Liver (tissue), 9 donors: ENCODE measurements around the gene UBE2Q2. TPM values are rescaled to one million over a fixed set of nuclear protein-coding genes. Genes with fewer than 3 reads are reported as not detected.

Experiments used
- DNase-seq: peaks from one replicate; pipeline ENCODE4 v3.0.0-alpha.2; 2017; ENCODE audit warnings: low spot score
- H3K27ac ChIP-seq, 2 donors: one replicate each; pipeline ENCODE4 v1.7.0; 2013; ENCODE audit warnings: inconsistent platforms in 2 of 2, low read length in 2 of 2, control low read depth in 1 of 2, low read depth in 1 of 2, mild to moderate bottlenecking in 1 of 2
- H3K27me3 ChIP-seq, 4 donors: one replicate each; pipeline versions ENCODE4 v1.6.1 to v1.7.0; 2013; ENCODE audit warnings: low read length in 3 of 4, inconsistent platforms in 1 of 4, mild to moderate bottlenecking in 1 of 4, moderate library complexity in 1 of 4; ENCODE audit not compliant: control insufficient read depth in 4 of 4, insufficient read depth in 4 of 4
- H3K36me3 ChIP-seq, 4 donors: one replicate each; pipeline versions ENCODE4 v1.6.1 to v1.7.0; 2013; ENCODE audit warnings: low read length in 3 of 4, mild to moderate bottlenecking in 3 of 4, low read depth in 1 of 4, moderate library complexity in 1 of 4; ENCODE audit not compliant: control insufficient read depth in 4 of 4, insufficient read depth in 3 of 4
- H3K4me1 ChIP-seq, 4 donors: one replicate each; pipeline versions ENCODE4 v1.6.1 to v1.7.0; 2013; ENCODE audit warnings: low read length in 3 of 4, mild to moderate bottlenecking in 3 of 4, moderate library complexity in 1 of 4; ENCODE audit not compliant: control insufficient read depth in 4 of 4, insufficient read depth in 4 of 4
- H3K4me3 ChIP-seq, 3 donors: one replicate each; pipeline versions ENCODE4 v1.6.1 to v1.7.0; 2013; ENCODE audit warnings: low read length in 3 of 3, control low read depth in 1 of 3, low read depth in 1 of 3, mild to moderate bottlenecking in 1 of 3
- H3K9ac ChIP-seq, 2 donors: one replicate each; pipeline ENCODE4 v1.7.0; 2013; ENCODE audit warnings: low read length in 2 of 2, mild to moderate bottlenecking in 2 of 2, moderate library complexity in 2 of 2, control low read depth in 1 of 2, low read depth in 1 of 2
- H3K9me3 ChIP-seq, 4 donors: one replicate each; pipeline versions ENCODE4 v1.6.1 to v1.7.0; 2013; ENCODE audit warnings: low read length in 3 of 4; ENCODE audit not compliant: control insufficient read depth in 4 of 4
- ATF3 ChIP-seq: IDR thresholded peaks from 2 replicates; pipeline ENCODE4 v1.6.1; 2016; ENCODE audit warnings: antibody characterized with exemption
- CTCF ChIP-seq: fragments of 150-350 bp; IDR thresholded peaks from 2 replicates; pipeline ENCODE4 v1.5.1; 2017; ENCODE audit warnings: improper control_type of control experiment, low read depth, low read length; ENCODE audit not compliant: missing input control
- EGR1 ChIP-seq, 2 donors: IDR thresholded peaks; 2 replicates each; pipeline ENCODE4 v1.6.1; 2016 to 2018; ENCODE audit warnings: antibody characterized with exemption in 2 of 2, low read depth in 2 of 2
- FOXA2 ChIP-seq: IDR thresholded peaks from 2 replicates; pipeline ENCODE4 v1.6.1; 2016; ENCODE audit warnings: antibody characterized with exemption
- GABPA ChIP-seq, 2 donors: IDR thresholded peaks in 1 of 2; conservative IDR thresholded peaks in 1 of 2; 2 replicates each; pipeline ENCODE4 v1.6.1; 2016; ENCODE audit warnings: antibody characterized with exemption in 2 of 2, mild to moderate bottlenecking in 1 of 2, moderate library complexity in 1 of 2
- HNF4A ChIP-seq, 2 donors: conservative IDR thresholded peaks; 2 replicates each; pipeline ENCODE4 v1.6.1; 2016; ENCODE audit warnings: antibody characterized with exemption in 2 of 2, mild to moderate bottlenecking in 2 of 2
- HNF4G ChIP-seq: IDR thresholded peaks from 2 replicates; pipeline ENCODE4 v1.6.1; 2016; ENCODE audit warnings: antibody characterized with exemption
- JUND ChIP-seq, 2 donors: IDR thresholded peaks; 2 replicates each; pipeline ENCODE4 v1.6.1; 2016; ENCODE audit warnings: antibody characterized with exemption in 2 of 2
- MAX ChIP-seq: IDR thresholded peaks from 2 replicates; pipeline ENCODE4 v1.6.1; 2016; ENCODE audit warnings: antibody characterized with exemption
- NR2F2 ChIP-seq: IDR thresholded peaks from 2 replicates; pipeline ENCODE4 v1.6.1; 2016; ENCODE audit warnings: antibody characterized with exemption
- RAD21 ChIP-seq, 2 donors: IDR thresholded peaks; 2 replicates each; pipeline ENCODE4 v1.6.1; 2016; ENCODE audit warnings: antibody characterized with exemption in 2 of 2, mild to moderate bottlenecking in 2 of 2
- REST ChIP-seq: IDR thresholded peaks from 2 replicates; pipeline ENCODE4 v1.6.1; 2016; ENCODE audit warnings: antibody characterized with exemption, mild to moderate bottlenecking
- TAF1 ChIP-seq: conservative IDR thresholded peaks from 2 replicates; pipeline ENCODE4 v1.6.1; 2016; ENCODE audit warnings: antibody characterized with exemption, mild to moderate bottlenecking
- YY1 ChIP-seq: IDR thresholded peaks from 2 replicates; pipeline ENCODE4 v1.6.1; 2016; ENCODE audit warnings: antibody characterized with exemption, mild to moderate bottlenecking
- ZBTB33 ChIP-seq: IDR thresholded peaks from 2 replicates; pipeline ENCODE4 v1.6.1; 2016; ENCODE audit warnings: antibody characterized with exemption
- WGBS: extraction: QIAGEN DNeasy Blood & Tissue Kit; methylation state at CpG from one replicate; pipeline ENCODE4 v1.1.7; 2013; 5-methylcytosine and 5-hydroxymethylcytosine counted together
- polyA plus RNA-seq, 2 donors: library from polyadenylated mRNA; stranded (reverse) in 1 of 2; unstranded in 1 of 2; fragments of 200-250 nt in 1 of 2; fragments of >200 nt in 1 of 2; fragmentation: Nextera tagmentation in 1 of 2; extraction: Ambion mirVana in 1 of 2; gene quantifications; one replicate each; pipeline versions ENCODE4 v1.2.1 to v1.2.3, GENCODE V29; 2013 to 2015
- total RNA-seq, 2 donors: library from RNA; depleted of rRNA; stranded (reverse); fragments of >200 nt; gene quantifications; one replicate each; pipeline ENCODE4 v1.2.3, GENCODE V29; 2014
- donor health status: healthy.
- donor health status: healthy.
- donor health status: healthy.
- donor health status: healthy.
- donor health status: healthy.

The UBE2Q2 gene
- total and polyA plus RNA-seq, 4 donors: 2.4 to 14.4 (median 5.2) TPM

- Histone ChIP-seq H3K4me3 (no peak overlapping the region), H3K27me3 (no peaks in the 10 kb centered on the region), H3K36me3 (no peaks in the 10 kb centered on the region), H3K27ac (no peak overlapping the region), H3K9me3 (no peaks in the 10 kb centered on the region), H3K4me1 (peaks cover 0 to 3% (median 0%) of the 10 kb centered on the region in 4 donors), H3K9ac (no peak overlapping the region)
- DNase-seq: no peak
- 91% methylated on average over 3 of the region's 3 CpGs for WGBS
- TF ChIP-seq ATF3: no peak
- no peak for TF ChIP-seq REST
- TF ChIP-seq GABPA (IDR thresholded peaks at IDR 0.05 in 1 of 2, conservative IDR thresholded peaks at IDR 0.05 in 1 of 2): no peak
- no peak for TF ChIP-seq CTCF
- no peak for TF ChIP-seq YY1
- TF ChIP-seq JUND (IDR thresholded peaks at IDR 0.05): no peak
- TF ChIP-seq MAX: no peak
- TF ChIP-seq HNF4G: no peak
- no peak for TF ChIP-seq HNF4A (conservative IDR thresholded peaks at IDR 0.05)
- no peak for TF ChIP-seq TAF1
- TF ChIP-seq FOXA2: no peak
- no peak for TF ChIP-seq NR2F2
- no peak for TF ChIP-seq EGR1 (IDR thresholded peaks at IDR 0.05; ENCODE audit: low read depth in 2 of 2)
- TF ChIP-seq ZBTB33: no peak
- no peak for TF ChIP-seq RAD21 (IDR thresholded peaks at IDR 0.05)
Measured at GRCh38 chr15:75811626-75812025, 31.6 kb upstream of the UBE2Q2 start.

- 93% methylated on average over 5 of the region's 5 CpGs for WGBS
Measured at GRCh38 chr15:75814794-75815193, 28.5 kb upstream of the UBE2Q2 start.

More at GRCh38 chr15:75814794-75815193, 28.5 kb upstream of the UBE2Q2 start:
- Histone ChIP-seq H3K4me1 (peaks cover 0 to 3% (median 0%) of the 10 kb centered on the region in 4 donors), H3K9me3 (no peaks in the 10 kb centered on the region), H3K27ac (no peak overlapping the region), H3K4me3 (no peak overlapping the region), H3K9ac (no peak overlapping the region), H3K36me3 (no peaks in the 10 kb centered on the region), H3K27me3 (no peaks in the 10 kb centered on the region)
- no peak for TF ChIP-seq NR2F2
- no peak for TF ChIP-seq YY1
- TF ChIP-seq ATF3: no peak
- no peak for TF ChIP-seq HNF4G
- no peak for TF ChIP-seq EGR1 (IDR thresholded peaks at IDR 0.05; ENCODE audit: low read depth in 2 of 2)
- no peak for TF ChIP-seq FOXA2
- DNase-seq: no peak
